IPS DF 6.9 (cell line): ENCODE data around the gene DUSP7.

ENCODE experiments used
- DNase-seq: peaks from one replicate; pipeline ENCODE4 v3.0.0-alpha.2; 2013; ENCODE audit warnings: low read depth, low spot score
- H3K27ac ChIP-seq: one replicate; pipeline ENCODE4 v1.5.1; 2013; ENCODE audit warnings: low read length, control low read depth
- H3K27me3 ChIP-seq: 2 replicates; pipeline ENCODE4 v1.6.1; 2013; ENCODE audit warnings: mild to moderate bottlenecking, low read length; ENCODE audit not compliant: control insufficient read depth, insufficient read depth
- H3K36me3 ChIP-seq: 2 replicates; pipeline ENCODE4 v1.6.1; 2013; ENCODE audit warnings: low read length; ENCODE audit not compliant: control insufficient read depth, insufficient read depth
- H3K4me1 ChIP-seq: 2 replicates; pipeline ENCODE4 v1.6.1; 2013; ENCODE audit warnings: low read length; ENCODE audit not compliant: control insufficient read depth, insufficient read depth
- H3K4me3 ChIP-seq: 2 replicates; pipeline ENCODE4 v1.5.1; 2013; ENCODE audit warnings: mild to moderate bottlenecking, low read length
- H3K9me3 ChIP-seq: 2 replicates; pipeline ENCODE4 v1.6.1; 2013; ENCODE audit warnings: low read length, inconsistent platforms; ENCODE audit not compliant: control insufficient read depth, insufficient read depth
- WGBS: extraction: QIAGEN DNeasy Blood & Tissue Kit; methylation state at CpG from one replicate; pipeline ENCODE4 v1.1.7; 2013; ENCODE audit warnings: mixed read lengths, missing lambda C conversion rate; ENCODE audit not compliant: insufficient read length, insufficient coverage; 5-methylcytosine and 5-hydroxymethylcytosine counted together

The DUSP7 gene

DNA sequence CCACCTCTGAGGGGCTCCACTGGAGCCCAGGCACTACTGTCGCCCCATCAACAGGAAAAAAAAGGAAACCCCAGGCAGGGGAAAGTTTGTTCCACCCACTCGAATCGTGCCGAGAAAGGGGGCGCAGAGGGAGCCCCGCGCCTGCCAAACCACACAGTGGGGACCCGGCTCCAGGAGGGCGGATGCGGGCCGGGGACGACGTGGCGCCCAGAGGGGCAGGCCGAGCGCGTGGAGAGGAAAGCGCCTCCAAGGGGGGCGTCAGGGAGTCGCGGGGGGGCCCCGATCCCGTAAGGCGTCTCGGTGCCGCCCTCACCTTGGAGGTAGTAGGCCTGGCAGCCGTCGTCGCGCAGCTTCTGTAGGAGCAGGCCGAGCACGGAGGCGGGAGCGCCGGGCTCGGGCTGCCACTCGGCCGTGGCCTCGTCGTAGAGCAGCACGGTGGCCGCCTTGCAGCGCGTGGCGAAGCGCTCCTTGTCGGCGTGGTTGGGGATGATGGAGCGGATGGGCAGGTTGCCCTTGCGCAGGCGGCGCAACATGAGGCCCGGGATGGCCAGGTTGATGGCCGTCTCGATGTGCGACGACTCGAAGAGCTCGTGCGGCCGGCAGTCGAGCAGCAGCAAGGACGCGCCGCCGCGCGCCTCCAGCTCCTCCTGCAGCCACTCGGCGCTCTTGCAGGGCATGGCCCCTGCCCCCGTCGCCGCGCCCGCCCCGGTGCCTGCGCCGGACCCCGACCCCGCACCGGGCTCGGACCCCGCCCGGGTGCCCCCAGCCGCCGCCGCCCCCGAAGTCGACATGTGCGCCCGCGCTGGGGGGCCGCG, 627 bp downstream of the DUSP7 start:
- WGBS, result no CpG with 5 or more reads among the region's 94 CpGs
- H3K9me3 ChIP-seq, result no peaks in the 10 kb centered on the region
- H3K27me3 ChIP-seq, result no peaks in the 10 kb centered on the region
- no peak for DNase-seq
- peaks cover 12% of the 10 kb centered on the region for H3K36me3 ChIP-seq
- H3K4me1 ChIP-seq, result peaks cover 7% of the 10 kb centered on the region
- H3K4me3 ChIP-seq, result peak overlapping the region; percentile 68
- H3K27ac ChIP-seq, result no peak overlapping the region

DNA sequence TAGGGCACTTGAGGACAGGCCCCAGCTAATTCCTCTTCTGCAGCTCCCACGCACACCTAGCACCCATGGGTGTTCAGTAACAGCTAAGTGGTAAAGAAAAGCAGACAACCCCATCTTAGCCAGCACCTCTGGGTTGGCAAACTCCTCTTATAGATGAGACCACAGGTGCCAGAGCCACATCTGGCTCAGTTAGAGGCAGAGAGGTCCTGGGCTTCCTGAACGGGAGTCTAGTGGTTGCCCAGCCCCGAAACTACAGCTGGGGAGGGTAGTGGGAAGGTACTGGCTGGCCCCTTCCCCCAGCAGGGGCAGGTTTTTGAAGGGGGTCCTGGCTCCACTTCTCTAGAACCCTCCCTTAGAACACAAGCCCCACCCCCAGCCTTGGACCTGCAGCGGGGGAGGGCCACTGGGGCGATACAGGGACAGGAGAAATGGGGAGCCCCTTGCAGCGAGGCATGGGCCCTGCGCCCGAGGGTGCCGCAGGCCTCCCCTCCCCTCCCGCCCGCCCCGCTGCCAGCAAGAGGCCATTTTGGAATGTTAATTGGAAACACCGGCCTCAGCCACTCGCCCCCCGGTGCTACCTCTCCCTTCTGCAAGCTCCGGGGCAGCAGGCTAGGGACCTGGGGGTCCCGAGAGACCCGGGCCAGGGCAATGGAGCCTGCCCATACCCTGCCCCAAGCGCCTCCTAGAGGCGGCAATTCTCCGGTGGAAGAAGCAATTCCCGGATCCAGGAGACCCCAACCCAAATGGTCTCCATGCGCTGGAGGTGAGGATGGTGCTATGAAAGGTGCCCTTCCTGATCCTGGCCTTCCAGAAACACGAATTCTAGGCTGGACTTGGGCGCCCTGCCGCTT, 1.5 kb downstream of the DUSP7 start:
- Histone ChIP-seq H3K27ac (no peak overlapping the region), H3K4me3 (peak overlapping the region; percentile 68), H3K9me3 (no peaks in the 10 kb centered on the region), H3K27me3 (no peaks in the 10 kb centered on the region), H3K36me3 (peaks cover 17% of the 10 kb centered on the region), H3K4me1 (peaks cover 7% of the 10 kb centered on the region)
- no peak for DNase-seq
- WGBS, result no CpG with 5 or more reads among the region's 26 CpGs

- WGBS, result no CpG with 5 or more reads among the region's 31 CpGs
- Histone ChIP-seq H3K4me1 (peaks cover 7% of the 10 kb centered on the region), H3K27me3 (no peaks in the 10 kb centered on the region), H3K9me3 (no peaks in the 10 kb centered on the region), H3K36me3 (peaks cover 19% of the 10 kb centered on the region), H3K4me3 (no peak overlapping the region), H3K27ac (no peak overlapping the region)
- no peak for DNase-seq
Observed at GRCh38 chr3:52053307-52054304, 2.8 kb downstream of the DUSP7 start.

DNA sequence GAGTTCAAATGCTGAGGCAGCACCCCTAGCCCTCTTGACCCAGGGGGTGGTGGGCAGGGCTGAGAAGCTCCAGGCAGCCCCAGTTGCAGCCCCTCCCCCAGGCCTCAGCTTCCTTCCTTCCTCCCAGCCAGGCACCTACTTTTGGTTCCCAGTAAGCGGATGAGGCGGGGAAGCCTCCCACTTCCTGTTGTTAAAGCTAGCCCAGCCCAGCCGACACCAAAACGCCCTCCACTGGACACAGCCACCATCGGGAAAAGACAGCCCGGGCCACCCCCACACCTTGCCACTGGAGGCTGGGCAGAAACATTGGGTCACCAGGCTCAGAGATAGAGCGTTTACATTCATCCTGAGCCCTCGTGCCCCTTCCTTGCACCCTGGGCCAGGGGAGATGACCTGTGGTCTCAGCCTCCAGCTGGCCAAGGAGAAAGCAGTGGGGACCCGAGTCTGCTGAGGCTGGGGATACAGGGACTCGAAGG, 3.5 kb downstream of the DUSP7 start:
- DNase-seq, result no peak
- H3K9me3 ChIP-seq, result no peaks in the 10 kb centered on the region
- WGBS, result no CpG with 5 or more reads among the region's 10 CpGs
- H3K4me1 ChIP-seq, result peaks cover 7% of the 10 kb centered on the region
- H3K4me3 ChIP-seq, result no peak overlapping the region
- peaks cover 19% of the 10 kb centered on the region for H3K36me3 ChIP-seq
- no peaks in the 10 kb centered on the region for H3K27me3 ChIP-seq
- H3K27ac ChIP-seq, result no peak overlapping the region

- WGBS, result no CpG with 5 or more reads among the region's 8 CpGs
- Histone ChIP-seq H3K27ac (no peak overlapping the region), H3K9me3 (no peaks in the 10 kb centered on the region), H3K36me3 (peaks cover 19% of the 10 kb centered on the region), H3K4me1 (peaks cover 7% of the 10 kb centered on the region), H3K27me3 (no peaks in the 10 kb centered on the region), H3K4me3 (no peak overlapping the region)
- no peak for DNase-seq
Observed at GRCh38 chr3:52051444-52051843, 4.9 kb downstream of the DUSP7 start.

DNA sequence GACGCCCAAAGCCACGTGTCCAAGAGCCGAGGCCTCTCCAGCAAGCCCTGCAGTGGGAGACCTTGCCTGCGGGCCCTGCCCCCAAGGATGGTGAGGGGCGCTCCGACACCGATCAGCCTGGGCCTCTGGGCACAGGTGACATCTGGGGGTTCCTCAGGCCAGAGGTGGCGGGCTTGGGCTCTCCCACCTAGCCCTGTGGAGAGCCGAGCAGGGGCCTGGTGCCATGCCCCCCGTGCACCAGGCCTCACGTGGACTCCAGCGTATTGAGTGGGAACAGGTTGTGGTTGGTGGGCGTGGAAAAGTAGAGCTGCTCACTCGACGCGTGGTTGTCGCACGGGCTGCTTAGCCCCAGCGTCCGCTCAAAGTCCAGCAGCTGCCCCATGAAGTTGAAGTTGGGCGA, 5.8 kb downstream of the DUSP7 start:
- no CpG with 5 or more reads among the region's 21 CpGs for WGBS
- no peak overlapping the region for H3K27ac ChIP-seq

GRCh38 chr3:52049503-52049902, 6.9 kb downstream of the DUSP7 start:
- H3K4me1 ChIP-seq, result peaks cover 3% of the 10 kb centered on the region; the same call in 1 of the 2 replicates
- no peak overlapping the region for H3K4me3 ChIP-seq
- WGBS, result no CpG with 5 or more reads among the region's 2 CpGs
- no peak for DNase-seq
- H3K27me3 ChIP-seq, result no peaks in the 10 kb centered on the region
- H3K36me3 ChIP-seq, result peaks cover 19% of the 10 kb centered on the region
- H3K9me3 ChIP-seq, result no peaks in the 10 kb centered on the region
- no peak overlapping the region for H3K27ac ChIP-seq

More for the DNA sequence above, 5.8 kb downstream of the DUSP7 start:
- no peak for DNase-seq
- Histone ChIP-seq H3K4me3 (no peak overlapping the region), H3K27me3 (no peaks in the 10 kb centered on the region), H3K9me3 (no peaks in the 10 kb centered on the region), H3K4me1 (peaks cover 5% of the 10 kb centered on the region), H3K36me3 (peaks cover 19% of the 10 kb centered on the region)

- WGBS, result no CpG with 5 or more reads among the region's 20 CpGs
- no peak for DNase-seq
- Histone ChIP-seq H3K4me3 (no peak overlapping the region), H3K27me3 (no peaks in the 10 kb centered on the region), H3K9me3 (no peaks in the 10 kb centered on the region), H3K27ac (no peak overlapping the region), H3K4me1 (no peaks in the 10 kb centered on the region), H3K36me3 (peaks cover 15% of the 10 kb centered on the region)
Observed at GRCh38 chr3:52047295-52047960, 8.9 kb downstream of the DUSP7 start.

DNA sequence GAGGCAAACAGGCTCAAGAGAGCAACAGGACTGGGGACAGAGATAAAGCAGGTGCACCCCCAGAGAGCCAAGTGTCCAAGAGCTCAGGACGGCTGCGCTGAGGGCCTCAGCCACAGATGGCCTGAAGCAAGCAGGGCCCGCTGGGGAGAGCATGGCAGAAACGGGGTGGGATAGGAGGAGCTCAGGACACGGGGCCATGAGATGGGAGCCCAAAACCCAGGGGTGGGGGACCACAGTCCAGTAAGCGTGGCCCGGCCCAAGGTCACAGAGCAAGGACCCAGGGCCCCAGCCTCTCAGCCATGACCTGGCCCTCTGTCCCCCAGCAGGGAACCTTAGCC, 9.5 kb downstream of the DUSP7 start:
- Histone ChIP-seq H3K4me1 (no peaks in the 10 kb centered on the region), H3K27ac (no peak overlapping the region), H3K4me3 (no peak overlapping the region), H3K27me3 (no peaks in the 10 kb centered on the region), H3K36me3 (peaks cover 15% of the 10 kb centered on the region), H3K9me3 (no peaks in the 10 kb centered on the region)
- DNase-seq, result no peak
- no CpG with 5 or more reads among the region's 7 CpGs for WGBS
